GM19328 (cell line): ENCODE data around the gene TLE3.
"Not testable (repeated sequence)": the region's sequence is repeated elsewhere in the genome, so short reads cannot be mapped to it uniquely, and the experiment has no call there.

Source experiments
- ATAC-seq: cut with Tn5 transposase; IDR thresholded peaks from one replicate; pipeline ENCODE4 v1.9.1; 2021; ENCODE audit warnings: mild to moderate bottlenecking, moderate library complexity; ENCODE audit not compliant: unreplicated experiment

Gene TLE3

DNA sequence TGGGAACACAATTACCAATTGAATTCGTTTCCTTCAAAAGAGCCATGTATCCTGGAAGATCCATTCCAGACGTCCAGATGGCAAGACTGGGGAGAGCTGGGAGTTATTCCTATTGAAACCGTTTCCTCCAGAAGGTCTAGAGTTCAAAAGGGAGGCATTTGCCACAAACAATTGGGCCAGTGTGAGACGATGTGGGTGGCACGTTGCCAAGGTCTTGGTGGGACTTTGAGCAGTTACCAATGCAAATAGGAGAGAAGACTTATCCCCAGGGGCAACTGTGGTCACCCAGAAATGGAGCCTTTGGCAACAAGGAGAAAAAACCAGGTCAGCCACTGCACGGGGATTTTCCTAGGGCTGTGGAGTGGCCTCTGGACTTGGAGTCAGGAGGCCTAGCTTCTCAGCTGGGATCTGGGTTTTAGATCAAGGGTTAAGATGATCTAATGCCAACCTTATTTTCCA is 29.6 kb upstream of the TLE3 start:
- ATAC-seq, result no peak

DNA sequence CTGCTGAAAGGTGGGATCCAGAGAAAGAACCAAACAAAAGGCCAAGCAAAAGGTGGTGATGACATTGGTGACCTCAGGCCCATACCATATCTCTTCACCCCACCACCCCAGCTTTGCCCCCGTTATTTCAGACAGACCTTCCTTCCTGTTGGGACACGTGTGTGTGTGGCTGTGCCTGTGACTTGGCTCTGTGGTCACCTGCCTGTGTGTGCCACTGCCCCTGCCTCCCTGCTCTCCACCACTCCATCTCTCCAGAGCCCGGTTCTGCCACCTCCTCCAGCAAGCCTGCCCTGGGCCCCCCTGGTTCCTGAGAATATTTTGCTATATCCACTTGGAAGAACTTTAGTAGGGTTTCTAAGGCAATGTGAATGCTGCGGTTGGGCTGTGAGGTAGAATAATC is 28.6 kb upstream of the TLE3 start:
- no peak for ATAC-seq

DNA sequence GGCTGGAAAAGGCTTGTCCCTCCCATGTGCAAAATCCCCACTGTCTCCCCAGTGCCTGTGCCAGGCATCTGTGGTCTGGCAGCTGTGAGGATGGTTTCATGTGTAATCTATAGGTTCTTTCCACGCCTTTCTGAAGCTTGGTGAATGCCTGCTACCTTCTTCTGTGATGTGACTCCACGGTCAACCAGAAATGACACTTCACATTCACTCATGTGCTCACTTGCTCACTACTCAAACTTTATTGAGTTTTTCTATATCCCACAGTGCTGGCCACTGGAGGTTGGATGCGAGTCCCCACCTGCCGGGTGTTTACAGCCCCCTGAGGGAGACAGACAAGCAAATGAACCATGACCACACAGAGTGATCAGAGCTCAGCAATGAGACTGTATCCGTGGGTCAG is 27.9 kb upstream of the TLE3 start:
- no peak for ATAC-seq

DNA sequence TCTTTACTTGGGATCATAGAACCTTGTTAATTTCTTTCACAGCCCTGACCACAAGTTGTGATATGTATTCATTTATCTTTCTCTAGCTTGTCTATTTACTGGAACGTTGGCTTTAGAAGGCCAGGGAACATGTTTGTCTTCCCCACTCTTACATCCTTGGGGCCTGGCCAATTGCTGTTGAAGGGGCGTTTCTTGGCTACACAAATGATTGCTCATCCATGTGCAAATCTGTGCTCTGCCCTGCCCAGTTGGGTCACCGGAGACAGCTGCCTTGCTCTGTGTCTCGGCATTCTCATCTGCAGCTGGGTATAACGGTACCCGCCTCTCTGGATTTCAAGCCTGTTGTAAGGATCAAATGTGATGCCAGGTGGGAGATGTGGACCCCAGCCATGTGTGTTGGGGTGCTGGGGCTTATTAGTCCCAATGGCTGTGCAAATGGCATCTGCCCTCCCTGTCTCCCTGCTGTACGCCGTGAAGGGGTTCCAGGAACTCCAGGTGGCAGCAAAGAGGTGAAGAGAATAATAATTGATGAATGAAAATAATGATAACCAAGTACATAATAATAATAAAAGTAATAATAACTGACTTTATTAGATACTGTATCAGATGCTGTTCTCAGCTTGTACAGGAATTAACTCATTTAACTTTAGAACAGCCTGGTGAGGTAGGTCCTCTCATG is 24.0 kb upstream of the TLE3 start:
- no peak for ATAC-seq

DNA sequence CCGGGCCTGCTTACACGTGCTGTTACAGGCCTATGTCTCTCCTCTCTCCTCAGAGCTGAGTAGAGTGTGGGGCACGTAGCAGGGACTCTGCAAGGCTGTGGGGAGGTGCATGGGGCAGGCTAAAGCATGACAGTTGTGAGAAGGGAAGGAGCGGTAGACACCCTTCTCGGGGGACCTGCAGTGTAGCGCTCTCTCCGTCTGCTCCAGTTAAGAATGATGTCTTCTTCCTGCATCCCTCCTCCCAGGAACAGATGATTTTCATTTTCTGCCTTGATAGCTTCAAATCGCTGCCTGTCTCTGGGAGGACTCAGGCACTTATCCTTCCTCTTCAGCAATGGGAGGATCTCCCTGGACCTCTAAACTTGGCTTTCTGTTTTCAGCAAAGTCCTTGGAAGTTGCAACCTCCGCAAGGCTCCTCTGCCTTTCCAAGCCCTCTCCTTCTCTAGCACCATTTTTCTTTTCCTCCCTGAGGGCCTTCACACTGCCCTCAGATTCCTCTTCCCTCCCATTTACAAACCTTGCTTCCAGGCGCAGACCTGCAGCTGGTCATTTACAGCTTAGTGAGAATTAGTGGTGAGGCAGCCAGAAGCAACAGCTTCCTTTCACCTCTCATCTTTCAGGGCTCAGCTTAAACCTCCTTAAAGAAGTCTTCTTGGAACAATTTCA is 23.4 kb upstream of the TLE3 start:
- ATAC-seq, result no peak

DNA sequence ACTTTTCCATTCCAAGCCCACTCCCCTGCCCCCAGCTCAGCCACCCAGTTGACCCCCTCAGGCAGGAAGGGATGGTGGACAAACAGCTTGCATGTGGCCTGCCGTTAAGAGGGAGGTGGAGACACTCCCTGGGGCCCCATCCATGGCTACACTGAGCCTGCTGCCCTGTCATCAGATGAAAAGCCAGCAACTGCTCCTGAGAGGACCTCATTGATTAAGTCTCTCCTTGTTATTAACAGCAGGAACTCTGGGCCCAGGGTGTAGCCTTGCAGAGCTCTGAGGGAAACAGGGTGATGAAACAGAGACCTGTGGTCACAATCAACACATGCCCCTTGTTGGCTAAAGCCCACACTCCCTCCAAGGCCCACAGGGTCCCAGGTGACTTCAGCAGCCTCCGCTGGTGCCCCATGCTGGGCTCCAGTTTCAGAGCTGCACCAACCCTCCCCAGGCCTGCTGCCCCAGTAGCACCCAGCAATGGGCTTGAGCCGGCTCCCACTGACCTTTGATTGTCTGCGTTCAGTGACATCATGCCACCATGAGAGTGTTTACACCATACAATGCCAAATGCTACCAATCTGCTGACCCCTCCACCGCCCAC is 22.3 kb upstream of the TLE3 start:
- no peak for ATAC-seq

DNA sequence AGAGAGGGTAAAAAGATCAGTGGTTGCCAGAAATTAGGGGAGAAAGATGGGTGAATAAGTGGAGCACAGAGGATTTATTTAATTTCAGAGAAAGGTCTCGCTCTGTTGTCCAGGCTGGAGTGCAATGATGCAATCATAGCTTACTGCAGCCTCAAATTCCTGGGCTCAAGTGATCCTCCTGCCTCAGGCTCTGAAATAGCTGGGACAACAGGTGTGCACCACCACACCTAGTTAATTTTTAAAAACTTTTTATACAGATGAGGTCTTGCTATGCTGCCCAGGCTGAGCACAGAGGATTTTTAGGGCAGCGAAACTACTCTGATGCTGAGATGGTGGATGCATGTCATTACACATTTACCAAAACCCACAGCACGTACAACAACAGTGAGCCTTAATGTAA is 20.9 kb upstream of the TLE3 start:
- no peak for ATAC-seq

DNA sequence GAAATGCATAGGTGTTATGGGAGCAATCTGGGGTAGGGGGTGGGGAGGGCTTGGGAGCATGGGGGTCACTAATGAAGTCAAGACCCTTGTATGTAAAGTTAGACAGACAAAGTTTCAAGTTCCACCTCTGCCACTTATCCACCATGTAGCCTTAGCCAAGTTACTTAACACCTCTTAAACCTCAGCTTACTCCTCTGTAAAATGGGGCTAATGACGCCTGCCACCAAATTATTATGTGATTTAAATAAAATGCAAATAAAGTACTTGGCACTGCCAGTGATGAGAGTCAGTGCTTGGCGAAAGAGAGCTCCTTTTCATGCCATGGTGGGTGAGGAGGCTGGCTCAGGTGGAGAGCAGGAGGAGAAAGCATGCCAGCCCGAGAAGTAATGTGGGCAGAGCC is 18.6 kb upstream of the TLE3 start:
- no peak for ATAC-seq

DNA sequence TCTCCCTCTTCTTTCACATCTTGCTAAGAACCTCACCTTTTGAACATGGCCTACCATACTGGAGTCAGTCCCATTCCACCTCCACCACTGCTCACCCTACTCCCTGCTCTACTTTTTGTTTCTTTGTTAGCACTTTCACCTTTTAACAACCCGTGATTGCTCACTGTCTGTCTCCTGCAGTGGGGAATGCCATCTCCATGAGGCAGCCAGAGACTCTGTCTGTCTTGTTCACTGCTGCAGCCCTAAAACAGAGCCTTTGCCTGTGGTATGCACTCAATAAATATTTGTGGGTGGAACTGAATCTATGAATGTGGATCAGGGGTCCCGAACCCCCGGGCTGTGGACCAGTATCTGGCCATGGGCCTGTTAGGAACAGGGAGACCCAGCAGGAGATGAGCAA is 16.5 kb upstream of the TLE3 start:
- ATAC-seq, result no peak

DNA sequence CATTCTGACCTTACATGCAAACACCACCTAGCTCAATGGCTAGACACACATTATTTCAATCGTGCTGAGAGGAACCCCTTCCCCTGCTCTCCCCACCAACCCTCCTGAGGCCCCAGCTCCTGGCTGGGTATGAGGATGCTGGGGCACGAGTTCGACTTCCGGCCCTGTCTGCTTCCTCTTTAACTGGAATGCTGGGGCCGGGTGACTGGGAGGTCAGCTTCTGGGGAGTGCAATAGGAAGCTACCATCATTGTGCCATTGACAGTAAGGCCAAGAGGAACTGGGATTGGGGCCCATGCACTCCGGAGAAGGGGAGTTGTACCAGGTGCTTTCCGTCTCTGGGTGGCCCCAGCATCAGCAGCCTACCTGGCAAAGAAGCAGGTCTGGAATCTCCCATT is 15.6 kb upstream of the TLE3 start:
- ATAC-seq, result no peak

DNA sequence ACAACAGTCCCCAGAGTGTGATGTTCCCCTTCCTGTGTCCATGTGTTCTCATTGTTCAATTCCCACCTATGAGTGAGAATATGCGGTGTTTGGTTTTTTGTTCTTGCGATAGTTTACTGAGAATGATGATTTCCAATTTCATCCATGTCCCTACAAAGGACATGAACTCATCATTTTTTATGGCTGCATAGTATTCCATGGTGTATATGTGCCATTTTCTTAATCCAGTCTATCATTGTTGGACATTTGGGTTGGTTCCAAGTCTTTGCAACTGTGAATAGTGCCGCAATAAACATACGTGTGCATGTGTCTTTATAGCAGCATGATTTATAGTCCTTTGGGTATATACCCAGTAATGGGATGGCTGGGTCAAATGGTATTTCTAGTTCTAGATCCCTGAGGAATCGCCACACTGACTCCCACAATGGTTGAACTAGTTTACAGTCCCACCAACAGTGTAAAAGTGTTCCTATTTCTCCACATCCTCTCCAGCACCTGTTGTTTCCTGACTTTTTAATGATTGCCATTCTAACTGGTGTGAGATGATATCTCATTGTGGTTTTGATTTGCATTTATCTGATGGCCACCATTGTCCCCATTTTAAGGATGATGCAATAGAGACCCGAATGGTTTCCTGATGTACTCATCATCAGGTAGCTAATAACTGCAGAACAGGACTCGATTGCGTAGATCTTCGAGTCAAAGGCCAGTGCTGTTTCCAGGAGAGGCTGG is 15.0 kb upstream of the TLE3 start:
- not testable (repeated sequence) for ATAC-seq

DNA sequence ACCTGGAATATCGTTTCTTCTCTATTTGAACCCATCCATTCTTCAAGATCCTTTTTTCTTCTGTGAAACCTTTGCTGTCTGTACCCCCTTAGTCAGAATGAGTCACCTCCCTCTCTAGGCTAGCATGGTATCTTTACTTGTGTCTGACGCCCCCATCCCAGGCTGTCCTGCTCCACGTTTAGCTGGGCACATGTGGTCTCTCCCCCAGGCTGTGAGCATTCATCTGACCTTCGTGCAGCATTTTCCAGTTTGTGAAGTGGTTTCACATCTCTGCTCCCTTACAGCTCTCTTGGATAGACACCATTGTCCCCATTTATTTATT is 14.3 kb upstream of the TLE3 start:
- ATAC-seq, result no peak

DNA sequence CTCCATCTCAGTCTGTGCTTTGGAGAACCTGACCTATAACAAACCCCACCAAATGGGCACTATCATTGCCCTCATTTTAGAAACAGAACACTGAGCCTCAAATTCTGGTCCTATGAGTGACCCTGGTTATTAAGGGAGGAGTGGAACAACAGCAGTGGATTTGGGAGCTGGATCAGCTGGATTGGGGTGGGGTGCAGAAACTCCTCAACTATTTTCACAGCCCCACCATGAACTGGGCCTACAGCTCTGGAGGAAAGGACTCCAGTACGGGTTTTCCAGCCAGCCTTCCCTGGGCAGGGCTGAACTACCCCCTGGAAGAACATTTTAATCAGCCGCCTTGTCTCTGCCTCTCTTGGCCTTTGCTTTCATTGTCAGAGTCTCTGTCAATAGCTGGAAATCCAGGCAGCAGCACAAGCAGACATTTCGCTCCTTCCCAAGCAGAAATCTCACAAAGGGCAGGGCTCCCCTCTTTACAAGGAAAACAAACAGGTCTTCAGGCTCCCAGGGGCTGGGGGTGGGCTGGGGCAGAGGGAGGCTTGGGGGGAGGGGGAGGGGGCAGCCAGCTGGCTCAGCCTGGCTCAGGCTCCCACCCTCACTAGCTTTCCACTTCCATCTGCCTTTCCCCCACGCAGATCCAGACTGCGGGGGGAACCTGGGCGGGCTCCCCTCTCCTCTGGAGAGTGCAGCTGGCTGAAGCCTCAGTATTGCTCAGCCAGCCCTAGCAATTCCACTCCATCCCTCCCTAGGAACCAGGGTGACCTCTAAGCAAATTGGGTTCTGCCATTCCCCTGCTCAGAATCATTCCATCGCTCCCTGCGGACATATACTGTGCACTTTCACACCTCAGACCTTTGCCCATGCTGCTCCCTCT is 13.7 kb upstream of the TLE3 start:
- ATAC-seq, result no peak

DNA sequence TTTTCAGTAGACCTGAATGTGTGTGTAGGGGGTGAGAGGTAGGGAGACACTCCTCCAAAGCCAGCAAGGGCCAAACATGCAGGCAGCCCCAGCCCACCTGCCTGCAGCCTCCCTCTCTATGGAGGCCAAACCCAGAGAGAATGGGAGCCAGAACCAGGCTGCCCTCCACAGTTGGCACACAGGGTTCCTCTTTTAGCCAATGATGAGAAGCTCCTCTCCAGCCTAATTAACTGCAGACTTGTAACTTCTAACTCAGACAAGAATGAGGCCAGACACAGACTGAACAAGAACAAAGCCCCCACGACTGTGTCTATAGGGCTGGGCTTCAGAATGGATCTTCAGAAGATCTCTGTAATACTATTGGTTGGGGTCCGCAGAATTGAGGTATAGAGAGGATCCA is 12.3 kb upstream of the TLE3 start:
- no peak for ATAC-seq

DNA sequence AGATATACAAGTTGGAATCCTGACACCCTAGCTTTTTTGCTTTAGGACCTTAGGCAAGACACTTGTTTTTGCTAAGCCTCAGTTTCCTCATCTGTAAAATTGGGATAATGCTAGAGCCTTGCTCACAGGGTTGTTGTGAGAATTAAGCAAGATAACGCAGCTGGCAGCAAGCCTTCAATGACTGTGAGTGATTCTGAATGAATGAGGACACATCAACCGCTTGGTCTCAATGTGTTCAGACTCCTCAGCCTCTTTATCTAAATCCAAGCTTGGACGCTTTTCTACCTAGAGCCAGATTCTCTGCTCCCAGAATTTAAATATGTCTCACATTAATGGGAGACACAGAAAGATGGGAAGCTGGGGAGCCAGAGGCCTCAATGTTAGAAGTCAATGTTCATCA is 11.8 kb upstream of the TLE3 start:
- no peak for ATAC-seq

DNA sequence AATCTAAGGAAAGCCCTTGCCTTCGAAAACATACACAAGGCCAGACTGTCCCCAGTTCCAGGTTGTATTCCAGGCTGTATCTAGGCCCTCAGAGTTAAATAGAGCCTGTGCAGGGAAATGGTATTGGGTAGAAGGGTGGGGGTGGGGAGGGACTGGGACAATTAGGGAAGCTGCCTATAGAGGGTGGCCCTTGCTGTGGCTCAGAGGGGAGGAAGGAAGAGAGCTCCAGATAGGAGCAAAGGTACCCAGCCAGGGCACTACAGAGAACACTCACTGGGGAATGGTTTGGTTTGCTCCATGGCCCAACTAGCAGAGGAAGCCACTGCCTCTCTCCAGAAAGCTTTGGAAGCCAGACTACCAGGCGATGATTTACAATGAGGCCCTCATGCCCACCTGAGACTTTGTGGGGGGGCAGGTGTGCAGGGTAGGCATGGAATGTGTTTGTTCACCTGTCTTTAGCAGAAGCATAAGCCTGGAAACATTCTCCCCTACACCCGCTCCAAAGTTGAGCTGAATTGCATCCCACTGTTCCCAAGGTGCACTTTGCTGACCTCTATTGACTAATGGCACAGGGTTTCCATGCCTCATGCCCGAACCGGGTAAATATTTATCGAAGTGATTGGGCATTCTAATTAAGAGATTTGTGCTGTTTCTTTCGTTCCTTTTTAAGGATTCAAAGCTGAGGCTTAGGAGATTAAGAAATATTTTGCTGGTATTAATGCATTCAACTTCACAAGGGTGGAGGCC is 6.3 kb upstream of the TLE3 start:
- ATAC-seq, result no peak

DNA sequence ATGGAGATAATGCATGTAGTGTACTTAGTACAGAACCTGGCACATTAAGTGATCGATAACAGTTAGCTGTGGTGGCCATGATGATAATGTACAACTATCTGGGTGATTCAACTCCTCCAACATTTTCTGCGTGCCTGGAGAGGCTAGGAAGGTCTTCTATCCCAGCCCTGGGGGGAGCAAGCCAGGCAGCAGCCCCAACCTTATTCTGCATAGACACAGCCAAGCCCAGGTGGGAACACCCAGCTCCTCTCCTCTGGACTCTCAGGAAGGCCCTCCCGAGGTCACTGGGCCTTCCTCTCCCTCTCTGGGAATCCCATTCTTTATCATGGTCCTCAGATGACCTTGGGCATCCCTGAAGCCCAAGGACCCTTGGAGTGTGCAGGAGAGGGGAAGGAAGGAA is 5.1 kb upstream of the TLE3 start:
- no peak for ATAC-seq

DNA sequence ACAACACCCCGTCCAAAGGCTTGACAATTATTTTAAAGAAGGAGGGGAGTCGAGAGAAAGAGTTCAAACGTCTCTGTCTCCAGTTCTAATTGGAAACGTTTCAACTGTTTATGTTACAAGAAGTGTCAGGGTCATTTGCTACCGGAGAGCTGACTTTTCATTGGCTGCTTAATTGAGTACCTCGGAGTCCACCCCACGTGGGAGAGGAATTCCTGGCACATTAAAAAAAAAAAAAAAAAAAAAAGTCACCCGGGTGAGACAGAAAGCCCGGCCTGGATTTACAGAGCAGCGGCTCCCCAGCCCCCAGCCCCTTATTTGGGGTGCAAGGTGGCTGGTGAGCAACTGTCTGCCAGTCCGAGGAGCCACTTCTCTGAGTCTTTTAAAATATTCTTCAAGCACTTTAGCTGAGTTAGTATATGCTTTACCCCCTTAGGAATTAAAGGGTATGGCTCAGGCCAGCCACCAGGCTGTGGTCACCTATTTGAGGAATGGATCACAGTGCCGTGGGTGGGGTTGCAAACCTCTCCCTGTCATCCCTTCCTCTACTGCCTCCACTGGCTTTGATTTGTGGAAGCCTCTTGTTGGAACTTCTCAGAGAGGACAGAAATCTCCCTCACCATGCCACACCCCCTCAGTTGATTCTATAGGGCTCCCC is 3.9 kb upstream of the TLE3 start:
- no peak for ATAC-seq

DNA sequence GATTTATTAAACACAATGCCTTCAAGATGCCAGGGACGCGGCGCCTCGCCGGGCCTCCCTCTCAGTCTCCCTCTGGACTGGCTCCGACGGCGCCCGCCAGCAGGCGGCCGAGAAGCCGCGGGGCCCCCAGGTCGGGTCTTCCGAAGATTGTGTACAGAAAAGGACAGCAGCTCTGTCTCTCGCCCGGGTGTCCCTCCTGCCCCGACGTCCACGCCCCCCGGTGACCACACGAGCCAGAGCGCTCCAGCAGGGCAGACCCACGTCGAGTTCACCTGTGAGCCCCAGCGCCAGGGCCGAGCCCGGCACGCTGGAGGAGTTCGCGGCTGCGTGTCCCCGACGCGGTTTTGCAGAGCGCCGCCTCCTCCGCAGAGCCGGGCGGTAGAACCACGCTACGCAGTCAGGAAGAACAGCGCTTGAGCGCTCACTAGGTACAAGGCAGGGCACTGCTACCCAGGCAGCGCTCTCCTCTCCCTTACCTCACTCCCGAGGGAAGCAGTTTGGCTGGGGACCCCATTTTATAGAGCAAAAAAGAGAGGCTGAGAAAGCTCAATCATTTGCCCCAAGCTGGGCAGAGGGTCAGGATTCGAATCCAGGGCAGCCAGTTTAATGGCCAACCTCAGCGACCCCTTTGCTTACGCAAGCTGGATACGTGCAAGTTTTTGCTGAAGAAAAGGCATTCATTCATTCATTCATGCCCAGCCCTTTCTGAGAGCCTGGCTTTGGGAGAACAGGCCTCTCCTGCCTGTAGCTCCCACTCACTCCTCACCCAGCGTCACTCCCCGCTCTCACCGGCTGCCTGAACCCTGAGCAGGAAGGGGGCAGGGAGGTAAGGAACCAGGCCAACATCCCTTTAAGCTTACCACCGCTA is 3.0 kb upstream of the TLE3 start:
- ATAC-seq, result no peak
